Neural crest cell (in vitro differentiated cells): ENCODE results near the gene PTPRK. TPM values are rescaled to one million over a fixed set of nuclear protein-coding genes. Genes with fewer than 3 reads are reported as not detected.

Experiments used
- DNase-seq: peaks from one replicate; pipeline ENCODE4 v3.0.0; 2021; ENCODE audit warnings: low read depth, mixed read lengths, low spot score
- H3K27ac Mint-ChIP-seq: one replicate; pipeline ENCODE4 v1.8.0; 2021; ENCODE audit warnings: mild to moderate bottlenecking, mixed read lengths; ENCODE audit not compliant: unreplicated experiment
- H3K27me3 Mint-ChIP-seq: 2 replicates; pipeline ENCODE4 v1.8.0; 2021; ENCODE audit warnings: low read depth, mild to moderate bottlenecking, mixed read lengths
- H3K36me3 Mint-ChIP-seq: 2 replicates; pipeline ENCODE4 v1.8.0; 2021; ENCODE audit warnings: low read depth, mild to moderate bottlenecking, mixed read lengths
- H3K4me1 Mint-ChIP-seq: 2 replicates; pipeline ENCODE4 v1.8.0; 2021; ENCODE audit warnings: mixed read lengths
- H3K4me3 Mint-ChIP-seq: one replicate; pipeline ENCODE4 v1.8.0; 2021; ENCODE audit warnings: mild to moderate bottlenecking, mixed read lengths
- H3K9me3 Mint-ChIP-seq: 2 replicates; pipeline ENCODE4 v1.8.0; 2021; ENCODE audit warnings: mixed read lengths
- CTCF ChIP-seq: fragments of 200-600 bp; sonication (generic); conservative IDR thresholded peaks from 2 replicates; pipeline ENCODE4 v1.5.0; 2021; ENCODE audit warnings: antibody characterized with exemption, mild to moderate bottlenecking
- total RNA-seq: library from RNA; stranded (reverse); gene quantifications from 2 replicates; pipeline ENCODE4 v1.2.1, GENCODE V29; 2021

PTPRK gene
- total RNA-seq, 1 donor from 2014 or later: 30.8 TPM

GRCh38 chr6:128345278-128345677 lies 175.1 kb downstream of the PTPRK start:
- Mint-ChIP-seq H3K9me3 (no peaks in the 10 kb centered on the region), H3K4me1 (peaks cover 10% of the 10 kb centered on the region), H3K27me3 (no peaks in the 10 kb centered on the region), H3K27ac (no peak overlapping the region), H3K4me3 (no peak overlapping the region), H3K36me3 (no peaks in the 10 kb centered on the region)
- TF ChIP-seq CTCF: no peak
- DNase-seq: no peak

- TF ChIP-seq CTCF: no peak
- Mint-ChIP-seq H3K27ac (no peak overlapping the region), H3K27me3 (no peaks in the 10 kb centered on the region)
Observed at GRCh38 chr6:128343706-128344105, 176.7 kb downstream of the PTPRK start.

GRCh38 chr6:128339635-128340450 lies 180.6 kb downstream of the PTPRK start:
- DNase-seq: no peak
- Mint-ChIP-seq H3K4me1 (peaks cover 10% of the 10 kb centered on the region), H3K36me3 (no peaks in the 10 kb centered on the region), H3K27me3 (no peaks in the 10 kb centered on the region), H3K4me3 (no peak overlapping the region), H3K9me3 (no peaks in the 10 kb centered on the region), H3K27ac (no peak overlapping the region)
- no peak for TF ChIP-seq CTCF

More at GRCh38 chr6:128343706-128344105, 176.7 kb downstream of the PTPRK start:
- Mint-ChIP-seq H3K36me3 (no peaks in the 10 kb centered on the region), H3K4me3 (no peak overlapping the region), H3K9me3 (no peaks in the 10 kb centered on the region), H3K4me1 (peaks cover 13% of the 10 kb centered on the region)
- DNase-seq: no peak

GRCh38 chr6:128337619-128338018 lies 182.8 kb downstream of the PTPRK start:
- Mint-ChIP-seq H3K27ac (no peak overlapping the region), H3K4me3 (no peak overlapping the region), H3K4me1 (peaks cover 13% of the 10 kb centered on the region), H3K9me3 (no peaks in the 10 kb centered on the region), H3K27me3 (no peaks in the 10 kb centered on the region), H3K36me3 (peaks cover 2% of the 10 kb centered on the region)
- no peak for DNase-seq
- no peak for TF ChIP-seq CTCF

GRCh38 chr6:128336436-128337095 lies 183.8 kb downstream of the PTPRK start:
- Mint-ChIP-seq H3K4me1 (peaks cover 14% of the 10 kb centered on the region), H3K27me3 (no peaks in the 10 kb centered on the region), H3K9me3 (no peaks in the 10 kb centered on the region), H3K27ac (no peak overlapping the region), H3K4me3 (no peak overlapping the region), H3K36me3 (peaks cover 7% of the 10 kb centered on the region)
- no peak for TF ChIP-seq CTCF
- no peak for DNase-seq
